KMS-11 (cell line): Measurements from ENCODE around the gene COLEC12.
"Not testable (repeated sequence)": the region's sequence is repeated elsewhere in the genome, so short reads cannot be mapped to it uniquely, and the experiment has no call there.

Experiments
- H2AFZ ChIP-seq: fragments of 200-600 bp; sonication (generic); 2 replicates; pipeline ENCODE4 v1.6.1; 2016; ENCODE audit warnings: antibody characterized with exemption, mixed run types, low read depth
- H3K27ac ChIP-seq: fragments of 200-600 bp; sonication (generic); 2 replicates; pipeline ENCODE4 v1.6.1; 2016; ENCODE audit warnings: mild to moderate bottlenecking, mixed run types
- H3K27me3 ChIP-seq: fragments of 200-600 bp; sonication (generic); 2 replicates; pipeline ENCODE4 v1.6.1; 2017; ENCODE audit warnings: mild to moderate bottlenecking, low read depth, mixed run types, moderate library complexity; ENCODE audit not compliant: insufficient read depth
- H3K36me3 ChIP-seq: fragments of 200-600 bp; sonication (generic); 2 replicates; pipeline ENCODE4 v1.6.1; 2017; ENCODE audit warnings: mild to moderate bottlenecking, mixed run types; ENCODE audit not compliant: insufficient read depth
- H3K4me1 ChIP-seq: fragments of 200-600 bp; sonication (generic); 2 replicates; pipeline ENCODE4 v1.6.1; 2016; ENCODE audit warnings: mild to moderate bottlenecking, low read depth, mixed run types; ENCODE audit not compliant: poor library complexity, severe bottlenecking
- H3K4me2 ChIP-seq: fragments of 200-600 bp; sonication (generic); 2 replicates; pipeline ENCODE4 v1.7.0; 2016; ENCODE audit warnings: mild to moderate bottlenecking, mixed run types
- H3K4me3 ChIP-seq: fragments of 200-600 bp; sonication (generic); IDR thresholded peaks from 2 replicates; pipeline ENCODE4 v1.6.1; 2017; ENCODE audit warnings: low read depth, low read length, mixed read lengths; ENCODE audit not compliant: insufficient read depth
- H3K79me2 ChIP-seq: fragments of 200-600 bp; sonication (generic); 2 replicates; pipeline ENCODE4 v1.6.1; 2016; ENCODE audit warnings: low read depth, mixed run types; ENCODE audit not compliant: insufficient read depth
- H3K9ac ChIP-seq: fragments of 200-600 bp; sonication (generic); 2 replicates; pipeline ENCODE4 v1.6.1; 2016; ENCODE audit warnings: mild to moderate bottlenecking, mixed run types
- H4K20me1 ChIP-seq: fragments of 200-600 bp; sonication (generic); 2 replicates; pipeline ENCODE4 v1.6.1; 2016; ENCODE audit warnings: mild to moderate bottlenecking, mixed run types; ENCODE audit not compliant: insufficient read depth
- TF ChIP-seq, protein P1 (sequence below): fragments of 200-600 bp; sonication (generic); conservative IDR thresholded peaks from 2 replicates; pipeline ENCODE4 v1.6.1; 2017; ENCODE audit warnings: low read depth, mild to moderate bottlenecking, antibody characterized with exemption, low read length, moderate library complexity, mixed read lengths

The COLEC12 gene

DNA sequence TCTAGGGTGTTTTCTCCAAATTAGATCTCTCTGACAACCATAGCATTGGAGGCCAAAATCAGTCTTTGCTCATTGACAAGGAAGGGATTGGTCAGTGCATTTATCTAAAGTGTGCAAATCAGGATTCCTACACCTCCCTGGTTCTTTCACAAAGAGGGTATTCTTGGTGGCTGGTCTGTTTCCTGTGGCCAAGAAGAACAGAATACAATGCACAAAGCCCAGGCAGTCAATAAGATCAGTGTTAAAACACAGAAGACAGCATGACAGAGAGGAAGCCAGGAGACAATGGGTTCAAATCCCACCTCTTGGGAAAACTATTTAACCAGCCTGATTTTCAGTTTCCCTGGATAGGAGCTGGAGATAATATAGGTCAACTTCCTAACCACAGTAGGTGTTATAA lies 186.6 kb downstream of the COLEC12 start:
- no peaks in the 10 kb centered on the region for H3K27me3 ChIP-seq
- no peak overlapping the region for H3K9ac ChIP-seq
- H3K4me2 ChIP-seq: no peak overlapping the region

DNA sequence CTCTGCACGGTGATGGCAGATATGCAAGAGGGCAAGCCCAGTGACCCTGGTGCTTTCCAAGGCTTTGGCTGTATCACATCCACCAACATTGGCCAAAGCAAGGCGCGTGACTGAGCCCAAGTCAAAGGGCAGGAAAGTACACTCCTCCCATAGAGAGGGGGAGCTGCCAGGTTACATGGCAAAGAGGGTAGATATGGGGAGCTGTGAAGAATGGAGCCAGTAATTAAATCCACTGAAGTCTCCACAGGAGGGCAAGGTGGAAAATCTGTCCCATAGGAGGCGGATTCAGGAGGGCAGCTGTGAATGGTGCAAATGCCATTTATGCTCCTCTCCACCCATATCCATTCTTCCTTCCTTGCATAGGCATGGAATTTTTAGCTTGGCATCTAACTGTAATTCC lies 188.1 kb downstream of the COLEC12 start:
- no peak overlapping the region for H2AFZ ChIP-seq
- H3K27me3 ChIP-seq: no peaks in the 10 kb centered on the region
- no peaks in the 10 kb centered on the region for H4K20me1 ChIP-seq
- H3K27ac ChIP-seq: no peak overlapping the region
- no peaks in the 10 kb centered on the region for H3K4me1 ChIP-seq
- H3K9ac ChIP-seq: no peak overlapping the region
- no peak overlapping the region for H3K4me2 ChIP-seq
- no peaks in the 10 kb centered on the region for H3K79me2 ChIP-seq
- TF ChIP-seq, protein P1, sequence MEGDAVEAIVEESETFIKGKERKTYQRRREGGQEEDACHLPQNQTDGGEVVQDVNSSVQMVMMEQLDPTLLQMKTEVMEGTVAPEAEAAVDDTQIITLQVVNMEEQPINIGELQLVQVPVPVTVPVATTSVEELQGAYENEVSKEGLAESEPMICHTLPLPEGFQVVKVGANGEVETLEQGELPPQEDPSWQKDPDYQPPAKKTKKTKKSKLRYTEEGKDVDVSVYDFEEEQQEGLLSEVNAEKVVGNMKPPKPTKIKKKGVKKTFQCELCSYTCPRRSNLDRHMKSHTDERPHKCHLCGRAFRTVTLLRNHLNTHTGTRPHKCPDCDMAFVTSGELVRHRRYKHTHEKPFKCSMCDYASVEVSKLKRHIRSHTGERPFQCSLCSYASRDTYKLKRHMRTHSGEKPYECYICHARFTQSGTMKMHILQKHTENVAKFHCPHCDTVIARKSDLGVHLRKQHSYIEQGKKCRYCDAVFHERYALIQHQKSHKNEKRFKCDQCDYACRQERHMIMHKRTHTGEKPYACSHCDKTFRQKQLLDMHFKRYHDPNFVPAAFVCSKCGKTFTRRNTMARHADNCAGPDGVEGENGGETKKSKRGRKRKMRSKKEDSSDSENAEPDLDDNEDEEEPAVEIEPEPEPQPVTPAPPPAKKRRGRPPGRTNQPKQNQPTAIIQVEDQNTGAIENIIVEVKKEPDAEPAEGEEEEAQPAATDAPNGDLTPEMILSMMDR: no peak
- no peak overlapping the region for H3K4me3 ChIP-seq
- no peaks in the 10 kb centered on the region for H3K36me3 ChIP-seq

More for the DNA sequence above, 186.6 kb downstream of the COLEC12 start:
- no peaks in the 10 kb centered on the region for H3K79me2 ChIP-seq
- no peak overlapping the region for H3K4me3 ChIP-seq
- H3K36me3 ChIP-seq: no peaks in the 10 kb centered on the region
- no peak overlapping the region for H3K27ac ChIP-seq
- no peaks in the 10 kb centered on the region for H3K4me1 ChIP-seq
- TF ChIP-seq, protein P1: no peak
- no peaks in the 10 kb centered on the region for H4K20me1 ChIP-seq
- H2AFZ ChIP-seq: no peak overlapping the region

DNA sequence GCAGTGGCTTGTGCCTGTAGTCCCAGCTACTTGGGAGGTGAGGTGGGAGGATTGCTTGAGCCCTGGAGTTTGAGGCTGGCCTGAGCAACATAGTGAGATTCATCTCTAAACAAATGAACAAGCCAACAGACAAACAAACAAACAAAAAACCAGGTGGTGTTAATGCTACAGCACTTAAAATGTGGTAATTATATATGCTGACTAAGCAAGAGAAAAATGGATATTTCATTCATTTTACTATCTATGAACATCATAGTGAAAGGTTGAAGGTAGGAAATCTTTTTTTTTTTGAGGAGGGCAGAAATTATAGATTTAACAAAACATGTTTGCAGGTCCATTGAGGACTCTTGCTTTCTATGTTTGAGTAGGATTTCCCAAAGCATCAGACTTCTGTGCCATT lies 190.5 kb downstream of the COLEC12 start:
- no peak overlapping the region for H3K4me2 ChIP-seq
- no peak overlapping the region for H3K9ac ChIP-seq
- H3K36me3 ChIP-seq: no peaks in the 10 kb centered on the region
- no peaks in the 10 kb centered on the region for H3K4me1 ChIP-seq
- H2AFZ ChIP-seq: no peak overlapping the region
- no peaks in the 10 kb centered on the region for H4K20me1 ChIP-seq
- H3K79me2 ChIP-seq: no peaks in the 10 kb centered on the region
- TF ChIP-seq, protein P1: no peak
- no peak overlapping the region for H3K4me3 ChIP-seq
- no peaks in the 10 kb centered on the region for H3K27me3 ChIP-seq
- no peak overlapping the region for H3K27ac ChIP-seq

DNA sequence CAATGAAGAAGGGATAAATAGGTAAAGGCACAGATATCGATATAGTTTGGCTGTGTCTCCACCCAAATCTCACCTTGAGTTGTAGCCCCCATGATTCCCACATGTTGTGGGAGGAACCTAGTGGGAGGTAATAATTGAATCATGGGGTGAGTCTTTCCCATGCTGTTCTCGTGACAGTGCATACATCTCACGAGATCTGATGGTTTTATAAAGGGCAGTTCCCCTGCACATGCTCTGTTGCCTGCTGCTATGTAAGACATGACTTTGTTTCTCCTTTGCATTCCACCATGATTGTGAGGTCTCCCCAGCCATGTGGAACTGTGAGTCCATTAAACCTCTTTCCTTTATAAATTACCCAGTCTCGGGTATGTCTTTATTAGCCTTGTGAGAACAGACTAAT lies 192.4 kb downstream of the COLEC12 start:
- H4K20me1 ChIP-seq, H3K27ac ChIP-seq, H3K79me2 ChIP-seq, H3K4me3 ChIP-seq, H3K9ac ChIP-seq, H3K36me3 ChIP-seq, H3K4me1 ChIP-seq, H2AFZ ChIP-seq, H3K4me2 ChIP-seq, H3K27me3 ChIP-seq: not testable (repeated sequence)

DNA sequence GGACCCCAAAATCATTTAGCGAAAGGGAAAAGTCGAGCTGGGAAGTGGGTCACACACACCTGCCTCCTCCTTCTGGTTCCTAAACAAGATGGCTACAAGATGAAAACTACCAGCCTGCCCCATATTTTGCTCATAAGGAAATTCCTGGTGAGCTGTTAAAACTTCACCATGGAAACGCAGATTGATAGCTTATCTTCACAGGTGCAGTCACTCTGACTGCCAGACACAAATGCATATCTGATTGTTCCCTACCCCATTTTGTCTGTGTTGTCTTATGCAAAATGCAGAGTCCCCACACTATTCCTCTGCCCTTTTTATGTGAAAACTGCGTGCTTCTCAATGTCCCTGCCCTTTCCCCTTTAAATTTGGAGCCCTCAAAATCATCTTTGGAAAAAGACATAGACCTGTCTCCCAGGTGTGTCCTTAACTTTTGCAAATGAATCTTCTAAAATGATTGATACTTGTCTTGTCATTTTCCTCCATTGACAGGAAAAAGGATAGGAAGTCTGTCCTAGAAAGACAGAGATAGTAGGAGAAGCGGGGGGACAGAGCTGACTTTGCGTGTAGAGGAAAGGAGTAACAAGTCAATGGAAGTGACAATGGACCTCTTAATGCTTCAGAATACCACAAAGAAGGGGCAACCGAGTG lies 193.8 kb downstream of the COLEC12 start:
- no peak overlapping the region for H2AFZ ChIP-seq
- H3K27me3 ChIP-seq: no peaks in the 10 kb centered on the region
- no peak overlapping the region for H3K9ac ChIP-seq
- TF ChIP-seq, protein P1: no peak
- H3K36me3 ChIP-seq: no peaks in the 10 kb centered on the region
- no peak overlapping the region for H3K4me2 ChIP-seq
- no peak overlapping the region for H3K4me3 ChIP-seq
- no peak overlapping the region for H3K27ac ChIP-seq
- H4K20me1 ChIP-seq: no peaks in the 10 kb centered on the region
- H3K4me1 ChIP-seq: no peaks in the 10 kb centered on the region
- no peaks in the 10 kb centered on the region for H3K79me2 ChIP-seq
